ENCODE results near the gene RTL10.

The RTL10 gene

GRCh38 chr22:19821523-19822300, 33.0 kb downstream of the RTL10 start:
- DNase-seq: no peak

GRCh38 chr22:19820880-19821522, 33.7 kb downstream of the RTL10 start:
- DNase-seq: no peak

- no peak for DNase-seq
Measured at GRCh38 chr22:19819911-19820879, 34.5 kb downstream of the RTL10 start.

GRCh38 chr22:19819208-19819910, 35.3 kb downstream of the RTL10 start:
- DNase-seq: no peak

GRCh38 chr22:19818324-19819207, 36.1 kb downstream of the RTL10 start:
- no peak for DNase-seq

- DNase-seq: no peak
Measured at GRCh38 chr22:19816372-19817119, 38.1 kb downstream of the RTL10 start.

GRCh38 chr22:19815823-19816290, 38.8 kb downstream of the RTL10 start:
- no peak for DNase-seq

- DNase-seq: no peak
Measured at GRCh38 chr22:19815093-19815822, 39.4 kb downstream of the RTL10 start.

GRCh38 chr22:19814428-19814827, 40.2 kb downstream of the RTL10 start:
- DNase-seq: no peak

GRCh38 chr22:19812910-19813309, 41.8 kb downstream of the RTL10 start:
- DNase-seq: no peak

- no peak for DNase-seq
Measured at GRCh38 chr22:19811811-19812771, 42.6 kb downstream of the RTL10 start.

- no peak for DNase-seq
Measured at GRCh38 chr22:19811211-19811621, 43.5 kb downstream of the RTL10 start.

GRCh38 chr22:19810381-19811201, 44.1 kb downstream of the RTL10 start:
- no peak for DNase-seq

GRCh38 chr22:19809741-19810140, 44.9 kb downstream of the RTL10 start:
- DNase-seq: no peak

- DNase-seq: no peak
Measured at GRCh38 chr22:19808873-19809478, 45.7 kb downstream of the RTL10 start.

- DNase-seq: no peak
Measured at GRCh38 chr22:19807914-19808872, 46.5 kb downstream of the RTL10 start.

All from activated CD4-positive, alpha-beta T cell treated with anti-CD3 and anti-CD28 coated beads, Interleukin-2, Interleukin-6, amounts not matched to agents 100 ng/mL and 50 ng/mL, durations not matched to agents 16 hours and 8 hours (primary cell).